Activated naive CD4-positive, alpha-beta T cell treated with anti-CD3 and anti-CD28 coated beads, Interleukin-2, amount 10 ng/mL, durations not matched to agents 7 days and 5 days (primary cell): ENCODE data around the gene GLCCI1.

Experiments used
- CTCF ChIA-PET: fragments of 350-600 bp; sonication (Branson Sonifier 250); formaldehyde crosslinking; loops from one replicate; lab custom pipeline; 2021; ENCODE audit warnings: antibody characterized with exemption; lab: Charles Lee
- DNase-seq: peaks from one replicate; pipeline ENCODE4 v3.0.0-alpha.2; 2020
- H3K27ac Mint-ChIP-seq: one replicate; pipeline ENCODE4 v1.8.0; 2021; ENCODE audit warnings: mild to moderate bottlenecking, moderate library complexity, mixed read lengths
- H3K27me3 Mint-ChIP-seq: one replicate; pipeline ENCODE4 v1.8.0; 2021; ENCODE audit warnings: mild to moderate bottlenecking, mixed read lengths
- H3K36me3 Mint-ChIP-seq: one replicate; pipeline ENCODE4 v1.8.0; 2021; ENCODE audit warnings: mixed read lengths
- H3K4me1 Mint-ChIP-seq: one replicate; pipeline ENCODE4 v1.8.0; 2021; ENCODE audit warnings: mixed read lengths
- H3K4me3 Mint-ChIP-seq: one replicate; pipeline ENCODE4 v1.8.0; 2021; ENCODE audit warnings: mild to moderate bottlenecking, moderate library complexity, mixed read lengths
- H3K9me3 Mint-ChIP-seq: one replicate; pipeline ENCODE4 v1.8.0; 2021; ENCODE audit warnings: mixed read lengths

GLCCI1 gene

GRCh38 chr7:8133188-8133848, 164.7 kb downstream of the GLCCI1 start:
- no peaks in the 10 kb centered on the region for H3K27me3 Mint-ChIP-seq
- H3K4me1 Mint-ChIP-seq: peaks cover 62% of the 10 kb centered on the region
- no peak for DNase-seq
- H3K36me3 Mint-ChIP-seq: no peaks in the 10 kb centered on the region
- H3K27ac Mint-ChIP-seq: peak overlapping the region; percentile 96
- no peak overlapping the region for H3K4me3 Mint-ChIP-seq
- H3K9me3 Mint-ChIP-seq: no peaks in the 10 kb centered on the region
- CTCF ChIA-PET: interaction anchor here (0.9 to 2.6 kb wide), 6 partner anchors 8 to 369 kb away, joined by 3 to 8 read pairs (median 4); no protein-coding TSS in a partner anchor

GRCh38 chr7:8134089-8134733, 165.6 kb downstream of the GLCCI1 start:
- CTCF ChIA-PET: interaction anchor here (0.9 to 2.6 kb wide), 4 partner anchors 8 to 162 kb away, joined by 3 to 8 read pairs (median 4); no protein-coding TSS in a partner anchor
- no peaks in the 10 kb centered on the region for H3K27me3 Mint-ChIP-seq
- H3K4me1 Mint-ChIP-seq: peaks cover 55% of the 10 kb centered on the region
- H3K27ac Mint-ChIP-seq: peak overlapping the region; percentile 74
- no peak overlapping the region for H3K4me3 Mint-ChIP-seq
- no peaks in the 10 kb centered on the region for H3K36me3 Mint-ChIP-seq
- no peak for DNase-seq
- no peaks in the 10 kb centered on the region for H3K9me3 Mint-ChIP-seq

- H3K27me3 Mint-ChIP-seq: peaks cover 4% of the 10 kb centered on the region
- H3K4me1 Mint-ChIP-seq: peaks cover 48% of the 10 kb centered on the region
- CTCF ChIA-PET: interaction anchor here (0.8 to 2.6 kb wide), 3 partner anchors 10 to 81 kb away, joined by 3 to 8 read pairs (median 3); no protein-coding TSS in a partner anchor
- no peak overlapping the region for H3K4me3 Mint-ChIP-seq
- H3K36me3 Mint-ChIP-seq: no peaks in the 10 kb centered on the region
- no peak overlapping the region for H3K27ac Mint-ChIP-seq
- H3K9me3 Mint-ChIP-seq: no peaks in the 10 kb centered on the region
- no peak for DNase-seq
Measured at GRCh38 chr7:8135417-8135816, 166.8 kb downstream of the GLCCI1 start.

- CTCF ChIA-PET: interaction anchor here (0.8 kb wide), 2 partner anchors 40 to 81 kb away, joined by 3 read pairs; no protein-coding TSS in a partner anchor
- Mint-ChIP-seq H3K27ac (no peak overlapping the region), H3K4me1 (peaks cover 41% of the 10 kb centered on the region), H3K27me3 (peaks cover 5% of the 10 kb centered on the region), H3K4me3 (no peak overlapping the region), H3K9me3 (no peaks in the 10 kb centered on the region), H3K36me3 (no peaks in the 10 kb centered on the region)
- no peak for DNase-seq
Measured at GRCh38 chr7:8136051-8136730, 167.6 kb downstream of the GLCCI1 start.
